Kidney capillary endothelial cell (primary cell): Measurements from ENCODE around the gene HOXB2.

Experiments used
- DNase-seq: peaks from one replicate; pipeline ENCODE4 v3.0.0-alpha.2; 2018; ENCODE audit warnings: low spot score

The HOXB2 gene

DNA sequence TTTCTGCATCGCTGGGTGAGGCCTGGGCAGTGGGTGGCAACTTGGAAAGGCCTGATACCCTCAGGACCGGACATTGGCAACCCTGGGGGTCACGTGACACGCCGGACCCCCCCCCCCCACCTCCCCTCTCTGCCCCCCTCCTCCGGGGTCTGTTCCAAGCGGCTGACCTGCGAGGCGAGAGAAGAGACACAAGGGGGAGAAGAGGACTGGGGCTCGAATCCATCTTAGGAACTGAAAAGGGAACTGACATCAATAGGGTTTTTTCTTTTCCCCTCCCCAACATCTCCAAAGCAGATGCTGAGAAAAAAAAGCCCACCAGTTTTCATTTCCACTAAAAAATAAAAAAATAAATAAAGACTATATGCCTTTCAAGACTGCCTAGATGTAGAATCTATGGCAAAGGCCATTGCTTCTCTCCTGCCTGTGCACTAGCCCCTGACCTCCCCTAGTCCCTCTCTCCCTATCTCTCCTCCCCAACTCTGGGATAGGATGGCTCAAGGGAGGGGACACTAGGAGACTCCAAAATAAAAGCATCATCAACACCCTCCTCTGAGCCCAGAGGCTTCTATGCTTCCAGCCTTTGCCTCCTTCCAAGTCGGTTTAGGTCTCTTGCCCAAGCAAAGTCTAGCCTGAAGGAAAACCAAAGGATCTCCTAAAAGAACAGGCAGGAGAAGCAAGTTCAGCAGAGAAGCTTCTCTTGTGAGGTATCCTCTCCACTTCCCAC lies 7.7 kb upstream of the HOXB2 start:
- no peak for DNase-seq

GRCh38 chr17:48551596-48552465 lies 6.9 kb upstream of the HOXB2 start:
- DNase-seq: no peak

- DNase-seq: no peak
Measured at GRCh38 chr17:48551214-48551555, 6.3 kb upstream of the HOXB2 start.

- no peak for DNase-seq
Measured at GRCh38 chr17:48550502-48551213, 5.7 kb upstream of the HOXB2 start.

DNA sequence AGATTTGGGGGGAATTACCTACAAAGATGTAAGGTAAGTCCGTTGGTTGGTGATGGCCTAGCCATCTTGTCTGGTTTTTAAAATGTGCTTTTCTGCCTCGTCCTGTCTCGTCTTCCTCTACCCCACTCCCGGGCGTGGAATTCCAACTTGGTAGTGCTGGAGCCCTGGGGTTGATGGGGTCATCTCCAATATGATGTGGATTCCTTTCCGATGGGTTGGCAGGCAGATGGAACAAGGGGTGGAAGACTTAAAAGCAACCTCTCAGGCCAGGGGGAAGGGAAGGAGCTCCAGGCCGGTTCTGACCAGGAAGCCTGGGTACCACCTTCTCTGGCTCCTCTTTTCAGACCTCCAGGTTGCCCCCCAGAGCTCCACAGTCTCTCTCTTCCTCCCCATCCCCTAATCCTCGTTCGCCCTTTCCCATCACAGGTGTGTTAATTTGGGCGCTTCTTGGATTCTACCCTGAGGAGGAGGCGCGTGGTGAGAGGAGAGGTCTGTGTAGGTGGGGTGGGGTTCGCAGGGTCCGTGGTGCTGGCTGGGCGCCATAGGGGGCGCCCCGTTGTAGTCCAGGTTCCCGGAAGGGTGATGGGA lies 5.1 kb upstream of the HOXB2 start:
- DNase-seq: no peak

GRCh38 chr17:48549281-48549630 lies 4.3 kb upstream of the HOXB2 start:
- no peak for DNase-seq

GRCh38 chr17:48548523-48549280 lies 3.8 kb upstream of the HOXB2 start:
- DNase-seq: no peak

- no peak for DNase-seq
Measured at GRCh38 chr17:48547808-48548522, 3.1 kb upstream of the HOXB2 start.

GRCh38 chr17:48546924-48547807 lies 2.3 kb upstream of the HOXB2 start:
- DNase-seq: no peak

DNA sequence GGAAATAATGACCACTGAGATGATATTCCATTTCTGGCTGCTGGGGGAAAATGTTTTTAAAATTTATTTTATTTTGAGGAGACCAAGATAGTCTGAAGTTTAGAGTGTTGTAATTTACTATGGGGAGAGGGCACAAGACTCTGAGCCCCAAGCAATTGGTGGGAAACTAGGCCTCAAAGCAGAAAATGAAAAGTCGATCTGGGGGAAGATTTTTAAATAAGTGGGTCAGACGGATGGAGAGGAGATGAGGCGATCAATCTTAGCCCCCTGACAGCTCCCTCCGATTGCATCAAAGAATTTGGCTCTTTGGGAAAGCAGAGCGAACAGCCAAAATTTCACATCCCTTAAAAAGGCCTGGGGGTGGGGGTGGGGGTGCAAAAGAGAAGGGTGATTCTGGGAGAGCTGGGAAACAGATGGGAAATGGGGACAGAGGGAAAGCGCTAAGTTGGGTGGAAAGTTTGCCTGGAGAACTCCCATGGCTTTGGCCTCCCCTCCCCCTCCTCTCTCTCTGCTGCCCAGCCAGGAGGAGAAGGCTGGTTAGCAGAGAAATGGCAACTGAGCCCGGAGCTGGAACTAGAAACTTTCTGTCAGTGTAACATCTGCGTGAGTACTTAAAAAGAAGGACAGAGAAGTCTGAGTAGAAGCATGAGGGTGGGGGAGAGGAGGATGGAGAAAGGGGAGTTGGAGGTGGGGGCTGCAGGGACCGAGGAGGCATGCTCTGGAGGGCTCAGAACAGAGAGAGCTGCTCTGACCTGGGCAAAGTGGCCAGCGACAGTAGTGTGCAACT lies 1.4 kb upstream of the HOXB2 start:
- DNase-seq: no peak

GRCh38 chr17:48545539-48545938 lies 630 bp upstream of the HOXB2 start:
- DNase-seq: no peak

GRCh38 chr17:48544349-48545021 lies 424 bp downstream of the HOXB2 start:
- DNase-seq: peak; percentile 68

DNA sequence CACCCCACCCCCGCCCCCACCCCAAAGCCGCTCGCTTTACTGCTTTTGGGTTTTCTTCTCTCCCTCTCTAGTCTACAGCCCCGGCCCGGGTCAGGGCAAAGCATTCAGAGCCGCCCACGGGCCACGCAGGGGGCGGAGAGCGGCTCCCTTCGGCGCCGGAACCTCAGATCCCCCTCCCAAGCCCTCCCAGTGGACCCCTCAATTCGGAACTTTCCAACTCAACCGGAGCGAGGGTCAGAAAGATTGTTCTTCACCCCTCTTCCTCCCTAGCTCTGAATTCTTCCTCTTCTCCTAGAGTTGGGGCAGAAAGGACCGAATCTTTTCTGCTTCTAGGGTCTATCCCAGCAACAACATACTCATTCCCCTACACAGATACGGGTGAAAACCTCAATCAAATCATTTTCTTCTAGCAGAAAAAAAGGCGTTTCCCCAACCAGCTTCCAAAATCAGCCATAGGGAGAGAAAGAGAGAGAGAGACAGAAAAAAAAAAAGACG lies 1.0 kb downstream of the HOXB2 start:
- no peak for DNase-seq

GRCh38 chr17:48543107-48543853 lies 1.6 kb downstream of the HOXB2 start:
- no peak for DNase-seq

DNA sequence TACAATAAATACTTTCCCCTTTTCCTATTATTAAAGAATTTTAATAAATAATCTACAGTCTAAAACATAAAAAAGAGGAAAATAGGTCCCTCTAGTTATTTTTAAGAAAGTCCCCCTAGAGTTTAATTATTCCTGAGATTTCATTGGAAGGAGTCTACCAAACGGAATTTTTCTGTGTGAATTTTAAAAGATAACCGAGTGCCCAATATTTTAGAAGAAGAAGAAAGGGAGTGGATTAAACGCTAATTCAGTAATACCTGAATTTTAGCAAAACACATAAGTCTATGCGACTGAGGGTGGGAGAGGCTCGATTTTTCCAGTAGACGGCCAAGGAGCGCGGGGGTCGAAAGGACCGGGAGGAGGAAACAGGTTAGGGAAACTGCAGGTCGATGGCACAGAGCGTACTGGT lies 2.2 kb downstream of the HOXB2 start:
- no peak for DNase-seq

DNA sequence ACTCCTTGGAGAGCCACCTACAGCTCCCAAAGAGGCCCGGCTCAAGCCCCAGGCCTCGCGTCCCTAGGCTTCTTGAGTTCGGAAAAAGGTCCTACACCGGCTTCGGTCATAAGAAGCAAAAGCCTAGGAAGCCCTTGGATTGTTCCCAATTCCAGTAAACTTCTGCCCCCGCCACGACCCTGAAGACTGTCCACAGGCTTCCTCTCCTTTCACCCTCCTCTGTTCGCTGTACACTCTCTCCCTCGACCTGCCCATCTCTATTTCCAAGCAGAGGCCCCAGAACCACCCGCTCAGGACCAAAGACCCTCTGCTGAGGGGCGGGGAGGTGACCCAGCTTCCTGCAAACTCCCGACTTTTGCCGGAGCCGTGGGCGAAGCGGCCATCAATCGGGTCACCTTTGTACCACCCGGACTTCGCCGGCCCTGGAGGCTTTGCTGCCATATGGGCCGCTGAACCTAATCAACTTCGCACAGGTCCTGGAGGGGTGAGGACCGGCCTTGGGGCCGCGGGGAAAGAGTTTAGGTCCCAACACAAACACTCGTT lies 2.7 kb downstream of the HOXB2 start:
- DNase-seq: no peak

GRCh38 chr17:48541577-48542113 lies 3.3 kb downstream of the HOXB2 start:
- DNase-seq: no peak
